Measurements from ENCODE around the gene DSCAML1. TPM values are rescaled to one million over a fixed set of nuclear protein-coding genes. Genes with fewer than 3 reads are reported as not detected.

The DSCAML1 gene
- total RNA-seq, 1 experiment from 2014 or later = 0.15 TPM

DNA sequence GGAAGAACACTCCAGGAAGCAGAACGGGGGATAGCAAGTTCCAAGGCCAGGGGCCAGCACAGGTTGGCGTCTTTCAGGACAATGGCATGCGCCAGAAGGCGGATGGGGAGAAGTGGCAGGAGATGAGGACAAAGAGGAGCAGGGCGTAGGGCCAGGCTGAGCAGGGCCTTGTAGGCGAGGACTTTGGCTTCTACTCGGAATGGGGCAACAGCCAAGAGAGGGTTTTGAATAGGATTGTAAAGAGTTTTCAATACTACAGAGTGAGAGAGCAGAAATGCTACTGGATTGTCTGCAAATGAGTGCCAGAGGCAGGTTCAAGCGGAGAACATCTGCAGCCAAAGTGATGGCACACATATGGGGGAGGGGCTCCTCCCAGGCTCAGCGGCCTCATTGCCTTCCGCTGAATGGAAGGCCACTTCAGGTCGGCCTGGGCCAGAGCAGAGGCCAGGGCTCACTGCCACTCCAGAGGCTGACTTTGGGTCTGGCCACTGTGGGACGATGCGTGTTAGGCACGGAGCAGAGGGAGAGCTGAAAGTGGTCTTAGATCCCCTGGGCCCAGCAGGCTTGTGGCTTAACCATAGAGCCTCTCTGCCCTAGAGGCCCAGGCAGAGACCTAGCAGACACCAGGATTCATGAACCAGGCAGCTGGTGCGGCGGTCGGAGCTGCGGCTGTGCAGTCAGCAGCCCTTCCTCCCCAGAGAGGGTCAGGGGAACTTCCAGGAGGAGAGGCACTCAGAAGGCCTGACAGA, 118.2 kb downstream of the DSCAML1 start:
- no peak overlapping the region for H2BK12ac ChIP-seq (ENCODE audit: insufficient read length, low read depth, low read length)
- no peak overlapping the region for H3K18ac ChIP-seq (ENCODE audit: insufficient read length, low read depth, low read length)
- no peak overlapping the region for H3K4me3 Mint-ChIP-seq
- DNase-seq = no peak
- no peak overlapping the region for H3K56ac ChIP-seq (ENCODE audit: insufficient read length, low read depth, low read length)
- no peak overlapping the region for H2BK120ac ChIP-seq (ENCODE audit: low read depth, low read length, poor library complexity, severe bottlenecking)
- no peak overlapping the region; a peak in 2 of 7 replicates for H3K27ac Mint-ChIP-seq
- no peaks in the 10 kb centered on the region for H4K20me1 ChIP-seq (ENCODE audit: control insufficient read depth, insufficient read depth, insufficient read length)
- no peaks in the 10 kb centered on the region for H3K36me3 Mint-ChIP-seq (ENCODE audit: insufficient read depth in 1 of 3, low read depth in 3 of 3)
- no peak overlapping the region for H3K4me2 ChIP-seq (ENCODE audit: insufficient read depth, insufficient read length, low read length)
- H3K23ac ChIP-seq (ENCODE audit: insufficient read length, low read depth, low read length) = no peak overlapping the region
- TF ChIP-seq, protein P1, sequence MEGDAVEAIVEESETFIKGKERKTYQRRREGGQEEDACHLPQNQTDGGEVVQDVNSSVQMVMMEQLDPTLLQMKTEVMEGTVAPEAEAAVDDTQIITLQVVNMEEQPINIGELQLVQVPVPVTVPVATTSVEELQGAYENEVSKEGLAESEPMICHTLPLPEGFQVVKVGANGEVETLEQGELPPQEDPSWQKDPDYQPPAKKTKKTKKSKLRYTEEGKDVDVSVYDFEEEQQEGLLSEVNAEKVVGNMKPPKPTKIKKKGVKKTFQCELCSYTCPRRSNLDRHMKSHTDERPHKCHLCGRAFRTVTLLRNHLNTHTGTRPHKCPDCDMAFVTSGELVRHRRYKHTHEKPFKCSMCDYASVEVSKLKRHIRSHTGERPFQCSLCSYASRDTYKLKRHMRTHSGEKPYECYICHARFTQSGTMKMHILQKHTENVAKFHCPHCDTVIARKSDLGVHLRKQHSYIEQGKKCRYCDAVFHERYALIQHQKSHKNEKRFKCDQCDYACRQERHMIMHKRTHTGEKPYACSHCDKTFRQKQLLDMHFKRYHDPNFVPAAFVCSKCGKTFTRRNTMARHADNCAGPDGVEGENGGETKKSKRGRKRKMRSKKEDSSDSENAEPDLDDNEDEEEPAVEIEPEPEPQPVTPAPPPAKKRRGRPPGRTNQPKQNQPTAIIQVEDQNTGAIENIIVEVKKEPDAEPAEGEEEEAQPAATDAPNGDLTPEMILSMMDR (conservative IDR thresholded peaks at IDR 0.05) = no peak
- no peak overlapping the region for H2AK5ac ChIP-seq (ENCODE audit: insufficient read length, low read length)
- H3K79me1 ChIP-seq (ENCODE audit: insufficient read depth, low read depth, low read length, poor library complexity, severe bottlenecking) = no peaks in the 10 kb centered on the region
- no peaks in the 10 kb centered on the region for H3K27me3 ChIP-seq (ENCODE audit: insufficient read depth, low read length)
- H3K4ac ChIP-seq (ENCODE audit: low read depth, low read length) = no peak overlapping the region
- H3K23me2 ChIP-seq (ENCODE audit: insufficient read length, low read depth, low read length, poor library complexity, severe bottlenecking) = no peaks in the 10 kb centered on the region
- peaks cover 58 to 62% of the 10 kb centered on the region in 2 experiments for H3K4me1 Mint-ChIP-seq
- H2BK5ac ChIP-seq (ENCODE audit: insufficient read length, low read length) = no peak overlapping the region
- no peak overlapping the region for H4K8ac ChIP-seq (replicated peaks; ENCODE audit: insufficient read length, low read depth, low read length)
- no peak overlapping the region for H2BK20ac ChIP-seq (ENCODE audit: low read depth, low read length, poor library complexity, severe bottlenecking)
- no peak overlapping the region for H2AFZ ChIP-seq (ENCODE audit: low read length)
- H3K14ac ChIP-seq (ENCODE audit: insufficient read depth, low read length) = no peak overlapping the region; the same call in 1 of the 2 replicates
- H3T11ph ChIP-seq (ENCODE audit: low read length) = no peak overlapping the region
- no peaks in the 10 kb centered on the region for H3K79me2 ChIP-seq (ENCODE audit: insufficient read depth, low read length)
- no peak overlapping the region for H2BK15ac ChIP-seq (ENCODE audit: low read depth, low read length)
- H3K9me3 ChIP-seq (ENCODE audit: control insufficient read depth, low read depth, low read length) = no peaks in the 10 kb centered on the region
- no CpG with 5 or more reads among the region's 18 CpGs for WGBS (ENCODE audit: extremely low coverage, insufficient read length, low lambda C conversion rate)
- peaks cover 78% of the 10 kb centered on the region for H3K27me3 Mint-ChIP-seq (ENCODE audit: low read depth)
- H3K9ac ChIP-seq (ENCODE audit: extremely low read depth, insufficient read length, low read length) = no peak overlapping the region
- peaks cover 9% of the 10 kb centered on the region; the same call in 1 of the 2 replicates for H3K4me1 ChIP-seq (ENCODE audit: insufficient read depth, low read length)
- no peak overlapping the region for H3K27ac ChIP-seq (ENCODE audit: insufficient read length, low read depth, low read length)
- no peaks in the 10 kb centered on the region; a peak in 1 of 5 replicates for H3K9me3 Mint-ChIP-seq
- H4K91ac ChIP-seq (ENCODE audit: insufficient read length, low read depth, low read length) = no peak overlapping the region
- no peak overlapping the region for H4K5ac ChIP-seq (ENCODE audit: insufficient read length, low read depth, low read length)

Measured in H9 (cell line).